Trophoblast cell (in vitro differentiated cells and primary cell): ENCODE data around the gene TENT5A.
A peak's percentile ranks its signal among the peaks of the same experiment; 100 is the strongest.

Experiments
- DNase-seq, 2 donors: peaks; one replicate each; pipeline ENCODE4 v3.0.0-alpha.2; 2016
- H2AFZ ChIP-seq: 2 replicates; pipeline ENCODE4 v1.6.1; 2013; ENCODE audit warnings: low read length, moderate library complexity, mild to moderate bottlenecking; ENCODE audit not compliant: insufficient read depth, poor library complexity
- H2AK5ac ChIP-seq: 2 replicates; pipeline ENCODE4 v1.6.1; 2013; ENCODE audit warnings: mild to moderate bottlenecking, low read length
- H2BK120ac ChIP-seq: 2 replicates; pipeline ENCODE4 v1.6.1; 2013; ENCODE audit warnings: low read length, mild to moderate bottlenecking, moderate library complexity; ENCODE audit not compliant: insufficient read depth, poor library complexity
- H2BK12ac ChIP-seq: 2 replicates; pipeline ENCODE4 v1.6.1; 2013; ENCODE audit warnings: mild to moderate bottlenecking, low read length, moderate library complexity
- H2BK5ac ChIP-seq: 2 replicates; pipeline ENCODE4 v1.6.1; 2013; ENCODE audit warnings: low read length, low read depth, moderate library complexity, mild to moderate bottlenecking; ENCODE audit not compliant: poor library complexity
- H3K14ac ChIP-seq: 2 replicates; pipeline ENCODE4 v1.6.1; 2013; ENCODE audit warnings: mild to moderate bottlenecking, low read length
- H3K18ac ChIP-seq: 2 replicates; pipeline ENCODE4 v1.6.1; 2013; ENCODE audit warnings: mild to moderate bottlenecking, low read length
- H3K23ac ChIP-seq: 2 replicates; pipeline ENCODE4 v1.6.1; 2013; ENCODE audit warnings: low read length
- H3K27ac ChIP-seq: 2 replicates; pipeline ENCODE4 v1.5.1; 2013; ENCODE audit warnings: low read depth, mild to moderate bottlenecking, inconsistent platforms, low read length, moderate library complexity
- H3K27me3 ChIP-seq: 2 replicates; pipeline ENCODE4 v1.6.1; 2013; ENCODE audit warnings: inconsistent platforms, mild to moderate bottlenecking, low read length, moderate library complexity; ENCODE audit not compliant: insufficient read depth
- H3K36me3 ChIP-seq, 2 experiments: 1 replicate in 1 of 2; 2 replicates in 1 of 2; pipeline ENCODE4 v1.6.1; 2013; ENCODE audit warnings: low read length in 2 of 2, mild to moderate bottlenecking in 2 of 2, moderate library complexity in 1 of 2; ENCODE audit not compliant: insufficient read depth in 2 of 2, control insufficient read depth in 1 of 2
- H3K4ac ChIP-seq: 2 replicates; pipeline ENCODE4 v1.6.1; 2013; ENCODE audit warnings: low read depth, mild to moderate bottlenecking, low read length, moderate library complexity
- H3K4me1 ChIP-seq, 2 experiments: 1 replicate in 1 of 2; 2 replicates in 1 of 2; pipeline ENCODE4 v1.6.1; 2013; ENCODE audit warnings: low read length in 2 of 2, mild to moderate bottlenecking in 2 of 2, moderate library complexity in 1 of 2; ENCODE audit not compliant: insufficient read depth in 2 of 2, control insufficient read depth in 1 of 2
- H3K4me2 ChIP-seq: 2 replicates; pipeline ENCODE4 v1.6.1; 2013; ENCODE audit warnings: inconsistent platforms, mild to moderate bottlenecking, low read length, moderate library complexity
- H3K4me3 ChIP-seq: 2 replicates; pipeline ENCODE4 v1.5.1; 2013; ENCODE audit warnings: mild to moderate bottlenecking, low read depth, low read length, inconsistent platforms
- H3K79me1 ChIP-seq: one replicate; pipeline ENCODE4 v1.6.1; 2013; ENCODE audit warnings: low read length
- H3K79me2 ChIP-seq: 2 replicates; pipeline ENCODE4 v1.6.1; 2013; ENCODE audit warnings: low read length, mild to moderate bottlenecking; ENCODE audit not compliant: control insufficient read depth, insufficient read depth, poor library complexity
- H3K9ac ChIP-seq: 2 replicates; pipeline ENCODE4 v1.6.1; 2013; ENCODE audit warnings: mild to moderate bottlenecking, low read length
- H3K9me3 ChIP-seq: 2 replicates; pipeline ENCODE4 v1.6.1; 2013; ENCODE audit warnings: low read depth, mild to moderate bottlenecking, control low read depth, inconsistent platforms, low read length; ENCODE audit not compliant: insufficient read depth
- H4K12ac ChIP-seq: 2 replicates; pipeline ENCODE4 v1.6.1; 2013; ENCODE audit warnings: low read depth, mild to moderate bottlenecking, low read length, moderate library complexity
- H4K8ac ChIP-seq: 2 replicates; pipeline ENCODE4 v1.6.1; 2013; ENCODE audit warnings: low read depth, mild to moderate bottlenecking, low read length, moderate library complexity
- H4K91ac ChIP-seq: one replicate; pipeline ENCODE4 v1.6.1; 2013; ENCODE audit warnings: low read depth, mild to moderate bottlenecking, low read length, moderate library complexity
- WGBS: extraction: QIAGEN DNeasy Blood & Tissue Kit; methylation state at CpG from one replicate; pipeline ENCODE4 v1.1.7; 2013; ENCODE audit warnings: missing lambda C conversion rate; ENCODE audit not compliant: insufficient read length, insufficient coverage; ENCODE audit errors: extremely low coverage; 5-methylcytosine and 5-hydroxymethylcytosine counted together

Gene TENT5A

GRCh38 chr6:81708113-81708699, 44.3 kb downstream of the TENT5A start:
- peak in 1 of 2 donors; percentile 49 for DNase-seq
- Histone ChIP-seq H4K12ac (no peak overlapping the region), H3K9me3 (no peaks in the 10 kb centered on the region), H3K4ac (no peak overlapping the region), H2BK5ac (no peak overlapping the region), H2BK120ac (no peak overlapping the region), H3K4me3 (no peak overlapping the region), H3K18ac (no peak overlapping the region), H3K14ac (no peak overlapping the region), H4K8ac (no peak overlapping the region), H3K4me1 (peaks cover 0 to 3% of the 10 kb centered on the region in 2 experiments), H3K27ac (no peak overlapping the region), H2AK5ac (no peak overlapping the region), H3K36me3 (no peaks in the 10 kb centered on the region), H2BK12ac (no peak overlapping the region), H3K23ac (no peak overlapping the region), H4K91ac (no peak overlapping the region), H3K4me2 (no peak overlapping the region), H3K9ac (no peak overlapping the region), H3K27me3 (no peaks in the 10 kb centered on the region), H3K79me1 (no peaks in the 10 kb centered on the region), H3K79me2 (no peaks in the 10 kb centered on the region), H2AFZ (no peak overlapping the region)
- no CpG with 5 or more reads among the region's 5 CpGs for WGBS

GRCh38 chr6:81704700-81705099, 47.8 kb downstream of the TENT5A start:
- no peak overlapping the region for H3K27ac ChIP-seq
- H3K4me3 ChIP-seq = no peak overlapping the region
- H3K9ac ChIP-seq = no peak overlapping the region
- no peak for DNase-seq
- H4K8ac ChIP-seq = no peak overlapping the region
- H4K12ac ChIP-seq = no peak overlapping the region
- no peak overlapping the region for H2AK5ac ChIP-seq
- peaks cover 0 to 3% of the 10 kb centered on the region in 2 experiments for H3K4me1 ChIP-seq
- H4K91ac ChIP-seq = no peak overlapping the region
- no peaks in the 10 kb centered on the region for H3K79me1 ChIP-seq
- H3K18ac ChIP-seq = no peak overlapping the region
- H3K4me2 ChIP-seq = no peak overlapping the region
- H2AFZ ChIP-seq = no peak overlapping the region
- no peaks in the 10 kb centered on the region for H3K27me3 ChIP-seq
- no peak overlapping the region for H3K4ac ChIP-seq
- no peak overlapping the region for H2BK120ac ChIP-seq
- no peak overlapping the region for H2BK12ac ChIP-seq
- no peak overlapping the region for H2BK5ac ChIP-seq
- no peak overlapping the region for H3K23ac ChIP-seq
- H3K14ac ChIP-seq = no peak overlapping the region
- no peaks in the 10 kb centered on the region for H3K9me3 ChIP-seq
- H3K79me2 ChIP-seq = no peaks in the 10 kb centered on the region
- no peaks in the 10 kb centered on the region for H3K36me3 ChIP-seq

- Histone ChIP-seq H3K9me3 (no peaks in the 10 kb centered on the region), H2BK5ac (no peak overlapping the region), H4K91ac (no peak overlapping the region), H3K4ac (no peak overlapping the region), H3K4me2 (no peak overlapping the region), H4K12ac (no peak overlapping the region), H3K27ac (no peak overlapping the region), H4K8ac (no peak overlapping the region), H3K4me3 (no peak overlapping the region), H2BK12ac (no peak overlapping the region), H3K14ac (no peak overlapping the region), H3K79me1 (no peaks in the 10 kb centered on the region), H3K79me2 (no peaks in the 10 kb centered on the region), H3K4me1 (peaks cover 0 to 3% of the 10 kb centered on the region in 2 experiments), H3K27me3 (no peaks in the 10 kb centered on the region), H2AFZ (no peak overlapping the region), H3K18ac (no peak overlapping the region), H3K36me3 (no peaks in the 10 kb centered on the region), H3K9ac (no peak overlapping the region), H2AK5ac (no peak overlapping the region), H2BK120ac (no peak overlapping the region), H3K23ac (no peak overlapping the region)
- no CpG with 5 or more reads among the region's 1 CpG for WGBS
- no peak for DNase-seq
These were observed 52.1 kb downstream of the TENT5A start for GRCh38 chr6:81700414-81700813.

- no peaks in the 10 kb centered on the region for H3K27me3 ChIP-seq
- H3K14ac ChIP-seq = no peak overlapping the region
- H3K36me3 ChIP-seq = no peaks in the 10 kb centered on the region
- H3K9ac ChIP-seq = no peak overlapping the region
- H3K4me1 ChIP-seq = peaks cover 0 to 3% of the 10 kb centered on the region in 2 experiments
- H3K79me1 ChIP-seq = no peaks in the 10 kb centered on the region
- H2AFZ ChIP-seq = no peak overlapping the region
- H3K4ac ChIP-seq = no peak overlapping the region
- H4K8ac ChIP-seq = no peak overlapping the region
- no peak overlapping the region for H3K23ac ChIP-seq
- DNase-seq = no peak
- no peak overlapping the region for H3K4me3 ChIP-seq
- H3K79me2 ChIP-seq = no peaks in the 10 kb centered on the region
- no peak overlapping the region for H2AK5ac ChIP-seq
- no peak overlapping the region for H2BK5ac ChIP-seq
- H4K12ac ChIP-seq = no peak overlapping the region
- no peak overlapping the region for H3K27ac ChIP-seq
- H4K91ac ChIP-seq = no peak overlapping the region
- H2BK12ac ChIP-seq = no peak overlapping the region
- H3K18ac ChIP-seq = no peak overlapping the region
- H2BK120ac ChIP-seq = no peak overlapping the region
- no peak overlapping the region for H3K4me2 ChIP-seq
- no CpG with 5 or more reads among the region's 6 CpGs for WGBS
- H3K9me3 ChIP-seq = no peaks in the 10 kb centered on the region
These were observed 54.9 kb downstream of the TENT5A start for GRCh38 chr6:81697559-81697958.
